Measurements from ENCODE around the gene PLAC1. TPM values are rescaled to one million over a fixed set of nuclear protein-coding genes. Genes with fewer than 3 reads are reported as not detected.

The PLAC1 gene
- total RNA-seq, 1 experiment from 2014 or later, result 0.34 TPM

GRCh38 chrX:134562002-134562401 lies 96.3 kb downstream of the PLAC1 start:
- no peak overlapping the region for H3K27ac ChIP-seq (ENCODE audit: low read depth, low read length)
- H2AFZ ChIP-seq (ENCODE audit: low read depth, low read length, poor library complexity, severe bottlenecking), result no peak overlapping the region
- no peaks in the 10 kb centered on the region for H3K79me2 ChIP-seq (ENCODE audit: insufficient read depth, low read length)
- H3K9me2 ChIP-seq (ENCODE audit: insufficient read depth), result no peaks in the 10 kb centered on the region
- ChIA-PET CTCF (no interaction called here), RAD21 (ENCODE audit: low non-redundant PET in 1 of 2, low total read pairs in 2 of 2, uncharacterized antibody in 2 of 2, unreplicated experiment in 2 of 2) (no interaction called here), POLR2A (no interaction called here)
- BruUV-seq (replicated peaks), result no TSS peak
- H4K20me1 ChIP-seq (ENCODE audit: insufficient read depth), result no peaks in the 10 kb centered on the region
- H3K9ac ChIP-seq (ENCODE audit: low read length), result no peak overlapping the region
- H3K4me1 ChIP-seq (ENCODE audit: control insufficient read depth in 1 of 2, insufficient read depth in 2 of 2, low read length in 2 of 2), result no peaks in the 10 kb centered on the region
- intact Hi-C loops (cut with micrococcal nuclease), result no loop called here
- H3K4me3 ChIP-seq (replicated peaks in 1 of 2; ENCODE audit: low read depth in 1 of 2, low read length in 2 of 2), result no peak overlapping the region
- no peak overlapping the region for H3K4me2 ChIP-seq (ENCODE audit: low read length)
- no peaks in the 10 kb centered on the region for H3K27me3 ChIP-seq (ENCODE audit: insufficient read depth, low read length)
- TF ChIP-seq SP1 (IDR thresholded peaks at IDR 0.05; ENCODE audit: low read depth) (no peak), CTCF (IDR thresholded peaks at IDR 0.05 in 2 of 3, conservative IDR thresholded peaks at IDR 0.05 in 1 of 3; ENCODE audit: borderline replicate concordance in 1 of 3, insufficient read depth in 1 of 3, low read depth in 2 of 3, low read length in 2 of 3) (no peak), ELF1 (IDR thresholded peaks at IDR 0.05; ENCODE audit: borderline replicate concordance, low read depth) (no peak), FOSL1 (IDR thresholded peaks at IDR 0.05; ENCODE audit: low read depth) (no peak), CBX3 (IDR thresholded peaks at IDR 0.05; ENCODE audit: low read depth) (no peak), SRF (IDR thresholded peaks at IDR 0.05; ENCODE audit: low read depth) (no peak), EZH2phosphoT487 (IDR thresholded peaks at IDR 0.05; ENCODE audit: borderline replicate concordance) (no peak), ZFX (IDR thresholded peaks at IDR 0.05) (no peak), CEBPB (IDR thresholded peaks at IDR 0.05; ENCODE audit: low read depth) (no peak), MAX (IDR thresholded peaks at IDR 0.05) (no peak), ATF3 (IDR thresholded peaks at IDR 0.05) (no peak), RAD21 (IDR thresholded peaks at IDR 0.05; ENCODE audit: low read depth) (no peak), EGR1 (IDR thresholded peaks at IDR 0.05; ENCODE audit: low read depth) (no peak), ZBTB33 (IDR thresholded peaks at IDR 0.05; ENCODE audit: extremely low read depth, insufficient replicate concordance, low read length) (no peak), POLR2AphosphoS5 (IDR thresholded peaks at IDR 0.05; ENCODE audit: low read depth, low read length) (no peak)
- H3K36me3 ChIP-seq (ENCODE audit: control insufficient read depth in 1 of 2, insufficient read depth in 2 of 2, low read length in 2 of 2), result no peaks in the 10 kb centered on the region
- no peak for DNase-seq (ENCODE audit: low read depth, low spot score)
- H3K9me3 ChIP-seq (ENCODE audit: control insufficient read depth in 1 of 2, insufficient read depth in 1 of 2, low read depth in 1 of 2, low read length in 2 of 2), result no peaks in the 10 kb centered on the region
- ATAC-seq, result no peak
